Esophagus (tissue), 2 donors: ENCODE data around the gene PROK2. TPM values are rescaled to one million over a fixed set of nuclear protein-coding genes. Genes with fewer than 3 reads are reported as not detected.

ENCODE experiments used
- H3K27ac ChIP-seq, 2 donors: one replicate each; pipeline ENCODE4 v1.5.1; 2013; ENCODE audit warnings: low read depth in 2 of 2, mild to moderate bottlenecking in 2 of 2, inconsistent platforms in 1 of 2, low read length in 1 of 2, moderate library complexity in 1 of 2
- H3K27me3 ChIP-seq, 2 donors: one replicate each; pipeline ENCODE4 v1.6.1; 2013; ENCODE audit warnings: low read length in 2 of 2, control low read depth in 1 of 2, mild to moderate bottlenecking in 1 of 2; ENCODE audit not compliant: insufficient read depth in 2 of 2, control insufficient read depth in 1 of 2
- H3K36me3 ChIP-seq, 2 donors: one replicate each; pipeline ENCODE4 v1.6.1; 2013; ENCODE audit warnings: low read length in 1 of 2; ENCODE audit not compliant: control insufficient read depth in 2 of 2, insufficient read depth in 2 of 2
- H3K4me1 ChIP-seq, 2 donors: one replicate each; pipeline ENCODE4 v1.6.1; 2013; ENCODE audit warnings: low read length in 1 of 2; ENCODE audit not compliant: control insufficient read depth in 2 of 2, insufficient read depth in 2 of 2
- H3K4me3 ChIP-seq, 2 donors: one replicate each; pipeline ENCODE4 v1.5.1; 2013; ENCODE audit warnings: low read length in 2 of 2, mild to moderate bottlenecking in 2 of 2, low read depth in 1 of 2, moderate library complexity in 1 of 2
- H3K9me3 ChIP-seq, 2 donors: one replicate each; pipeline ENCODE4 v1.6.1; 2013; ENCODE audit warnings: mild to moderate bottlenecking in 2 of 2, low read depth in 1 of 2, low read length in 1 of 2, moderate library complexity in 1 of 2; ENCODE audit not compliant: control insufficient read depth in 2 of 2, insufficient read depth in 1 of 2
- WGBS, 2 donors: extraction: QIAGEN DNeasy Blood & Tissue Kit; methylation state at CpG; one replicate each; pipeline ENCODE4 v1.1.7; 2013; 5-methylcytosine and 5-hydroxymethylcytosine counted together
- polyA plus RNA-seq, 2 donors: library from polyadenylated mRNA; stranded (reverse); fragments of 200-250 nt; gene quantifications; one replicate each; pipeline ENCODE4 v1.2.3, GENCODE V29; 2013
- donor health status: healthy with polysubstance abuse.
- donor health status: Bipolar disorder and iron deficiency.

PROK2 gene
- polyA plus RNA-seq, 2 donors, result 0.04 to 0.24 TPM

DNA sequence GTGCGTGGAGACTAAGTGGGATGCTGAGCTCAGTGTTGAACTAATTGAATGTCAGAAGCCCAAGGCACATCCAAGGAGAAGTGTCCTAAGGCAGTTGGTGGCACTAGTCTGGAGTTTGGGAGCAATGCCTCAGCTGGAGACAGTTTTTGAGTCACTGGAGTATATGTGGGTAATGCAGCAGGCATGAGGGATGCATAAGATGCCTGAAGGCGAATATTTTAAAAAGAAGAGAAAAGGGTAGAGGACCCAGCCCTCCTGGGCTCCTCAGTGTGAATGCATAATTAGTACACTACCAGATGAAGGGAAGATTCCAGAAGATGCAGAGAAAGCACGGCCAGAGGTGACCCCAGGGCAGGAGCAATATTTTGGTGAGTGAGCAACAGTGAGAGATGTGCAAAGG lies 25.1 kb upstream of the PROK2 start:
- Histone ChIP-seq H3K36me3 (no peaks in the 10 kb centered on the region), H3K4me1 (no peaks in the 10 kb centered on the region), H3K27ac (no peak overlapping the region), H3K4me3 (no peak overlapping the region), H3K9me3 (no peaks in the 10 kb centered on the region), H3K27me3 (no peaks in the 10 kb centered on the region)
- 82 to 88% methylated on average over 3 of the region's 3 CpGs for WGBS, 2 donors

- 89 to 94% methylated on average over 6 of the region's 6 CpGs for WGBS, 2 donors
- no peaks in the 10 kb centered on the region for H3K27me3 ChIP-seq
- H3K27ac ChIP-seq, result no peak overlapping the region
- H3K4me3 ChIP-seq, result no peak overlapping the region
- H3K36me3 ChIP-seq, result no peaks in the 10 kb centered on the region
- no peaks in the 10 kb centered on the region for H3K4me1 ChIP-seq
- no peaks in the 10 kb centered on the region for H3K9me3 ChIP-seq
Measured at GRCh38 chr3:71809321-71810026, 24.5 kb upstream of the PROK2 start.

DNA sequence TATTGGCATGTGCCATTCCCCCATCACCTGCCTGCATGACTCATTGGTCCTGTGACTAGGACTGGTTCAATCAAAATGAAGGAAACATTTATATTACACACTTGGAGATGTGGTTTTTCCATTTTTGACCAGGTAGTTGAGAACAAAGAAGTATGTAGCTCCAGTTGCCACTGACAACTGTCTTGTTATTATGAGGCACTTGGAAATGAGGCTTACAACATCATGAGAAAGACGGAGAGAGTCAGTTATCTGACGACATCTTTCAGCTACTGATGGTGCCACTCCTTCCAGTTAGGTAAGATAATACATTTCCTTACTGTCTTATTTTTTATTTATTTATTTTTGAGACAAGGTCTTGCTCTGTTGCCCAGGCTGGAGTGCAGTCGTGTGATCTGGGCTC lies 21.8 kb upstream of the PROK2 start:
- 76 to 87% methylated on average over 3 of the region's 3 CpGs for WGBS, 2 donors
- Histone ChIP-seq H3K4me1 (no peaks in the 10 kb centered on the region), H3K36me3 (no peaks in the 10 kb centered on the region), H3K27ac (no peak overlapping the region), H3K4me3 (no peak overlapping the region), H3K9me3 (no peaks in the 10 kb centered on the region), H3K27me3 (no peaks in the 10 kb centered on the region)

- Histone ChIP-seq H3K36me3 (no peaks in the 10 kb centered on the region), H3K27me3 (no peaks in the 10 kb centered on the region), H3K4me3 (no peak overlapping the region), H3K9me3 (no peaks in the 10 kb centered on the region), H3K4me1 (no peaks in the 10 kb centered on the region), H3K27ac (no peak overlapping the region)
- 86 to 89% methylated on average over 2 of the region's 2 CpGs for WGBS, 2 donors
Measured at GRCh38 chr3:71805691-71806090, 20.7 kb upstream of the PROK2 start.

DNA sequence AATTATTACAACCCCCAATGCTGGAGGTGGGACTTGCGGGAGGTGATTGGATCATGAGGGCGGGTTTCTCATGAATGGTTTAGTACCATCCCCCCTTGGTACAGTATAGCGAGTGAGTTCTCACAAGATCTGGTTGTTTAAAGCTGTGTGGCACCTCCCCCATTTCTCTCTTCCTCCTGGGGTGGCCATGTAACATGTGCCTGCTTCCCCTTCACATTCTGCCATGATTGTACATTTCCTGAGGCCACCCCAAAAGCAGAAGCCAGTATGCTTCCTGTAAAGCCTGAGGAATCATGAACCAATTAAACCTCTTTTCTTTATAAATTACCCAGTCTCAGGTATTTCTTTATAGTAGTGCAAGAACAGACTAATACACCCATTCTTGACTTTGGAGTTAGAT lies 20.3 kb upstream of the PROK2 start:
- H3K27ac ChIP-seq, result no peak overlapping the region

DNA sequence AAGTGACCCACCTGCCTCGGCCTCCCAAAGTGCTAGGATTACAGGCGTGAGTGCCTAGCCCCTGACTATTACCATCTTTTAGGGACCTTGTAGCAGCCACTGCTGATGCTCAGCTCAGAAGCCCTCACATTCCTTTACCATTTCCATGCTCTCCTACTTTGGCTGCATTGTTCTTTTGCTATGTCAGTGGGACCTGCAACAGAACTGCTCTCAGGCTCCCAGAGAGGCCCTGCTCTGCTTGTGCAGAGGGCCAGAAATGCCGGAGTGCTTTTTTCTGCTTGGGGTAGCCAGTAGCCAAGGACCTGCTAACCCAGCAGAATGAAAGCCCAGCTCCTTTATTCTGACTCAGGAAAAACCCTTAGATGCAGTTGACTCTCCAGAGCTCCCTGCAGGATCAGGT lies 18.3 kb upstream of the PROK2 start:
- no peaks in the 10 kb centered on the region for H3K36me3 ChIP-seq
- no peaks in the 10 kb centered on the region for H3K4me1 ChIP-seq
- H3K27me3 ChIP-seq, result no peaks in the 10 kb centered on the region
- H3K4me3 ChIP-seq, result no peak overlapping the region
- H3K27ac ChIP-seq, result no peak overlapping the region
- H3K9me3 ChIP-seq, result no peaks in the 10 kb centered on the region
- 86 to 92% methylated on average over 3 of the region's 3 CpGs for WGBS, 2 donors

More for the DNA sequence above, 20.3 kb upstream of the PROK2 start:
- H3K27me3 ChIP-seq, result no peaks in the 10 kb centered on the region
- WGBS, 2 donors, result 92 to 97% methylated on average over 3 of the region's 3 CpGs
- no peak overlapping the region for H3K4me3 ChIP-seq
- H3K36me3 ChIP-seq, result no peaks in the 10 kb centered on the region
- H3K9me3 ChIP-seq, result no peaks in the 10 kb centered on the region
- H3K4me1 ChIP-seq, result no peaks in the 10 kb centered on the region

- Histone ChIP-seq H3K27me3 (peaks cover 0 to 4% of the 10 kb centered on the region in 2 donors), H3K4me1 (no peaks in the 10 kb centered on the region), H3K9me3 (no peaks in the 10 kb centered on the region), H3K27ac (no peak overlapping the region), H3K36me3 (no peaks in the 10 kb centered on the region), H3K4me3 (no peak overlapping the region)
- WGBS, 2 donors, result 86 to 92% methylated on average over 2 of the region's 2 CpGs
Measured at GRCh38 chr3:71801986-71802385, 17.0 kb upstream of the PROK2 start.

DNA sequence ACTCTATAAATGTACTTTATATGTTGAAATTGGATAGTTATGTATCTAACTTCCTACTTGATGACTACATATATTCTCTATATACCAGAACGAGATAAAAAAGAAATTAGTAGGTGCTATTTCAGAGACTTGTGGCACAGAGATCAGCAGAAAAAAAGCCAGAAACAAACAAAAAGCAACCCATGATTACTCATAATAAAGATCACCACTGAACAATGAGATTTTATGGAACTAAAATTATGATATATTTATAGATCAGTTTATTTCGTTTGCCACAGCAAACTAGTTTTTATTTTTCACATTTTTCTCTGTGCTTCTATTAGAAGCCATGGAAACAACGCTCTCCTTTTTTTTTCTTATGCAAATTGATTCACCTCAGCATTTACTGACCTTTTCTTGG lies 15.1 kb upstream of the PROK2 start:
- H3K9me3 ChIP-seq, result no peaks in the 10 kb centered on the region
- no peak overlapping the region for H3K27ac ChIP-seq
- WGBS, 2 donors, result 54 to 72% methylated on average over 3 of the region's 3 CpGs
- no peak overlapping the region for H3K4me3 ChIP-seq
- no peaks in the 10 kb centered on the region for H3K4me1 ChIP-seq
- H3K36me3 ChIP-seq, result no peaks in the 10 kb centered on the region
- H3K27me3 ChIP-seq, result peaks cover 0 to 4% of the 10 kb centered on the region in 2 donors

GRCh38 chr3:71797455-71797854 lies 12.5 kb upstream of the PROK2 start:
- no peaks in the 10 kb centered on the region for H3K36me3 ChIP-seq
- H3K4me1 ChIP-seq, result no peaks in the 10 kb centered on the region
- no peak overlapping the region for H3K4me3 ChIP-seq
- no peaks in the 10 kb centered on the region for H3K9me3 ChIP-seq
- 90 to 92% methylated on average over 7 of the region's 7 CpGs for WGBS, 2 donors
- no peak overlapping the region for H3K27ac ChIP-seq
- H3K27me3 ChIP-seq, result peaks cover 0 to 4% of the 10 kb centered on the region in 2 donors

- Histone ChIP-seq H3K36me3 (no peaks in the 10 kb centered on the region), H3K27me3 (peaks cover 0 to 4% of the 10 kb centered on the region in 2 donors), H3K4me3 (no peak overlapping the region), H3K27ac (no peak overlapping the region), H3K9me3 (no peaks in the 10 kb centered on the region), H3K4me1 (no peaks in the 10 kb centered on the region)
- 78 to 82% methylated on average over 3 of the region's 3 CpGs for WGBS, 2 donors
Measured at GRCh38 chr3:71796290-71796689, 11.3 kb upstream of the PROK2 start.
